IMR-90 (cell line): ENCODE results near the gene NEGR1. TPM values are rescaled to one million over a fixed set of nuclear protein-coding genes. Genes with fewer than 3 reads are reported as not detected.

Experiments
- ATAC-seq: fragments of 200-7000 bp; cut with Tn5 transposase; 2 replicates; pipeline ENCODE4 v1.9.1; 2020; ENCODE audit warnings: low read depth, mild to moderate bottlenecking, moderate library complexity
- BruUV-seq: library from RNA; stranded (reverse); fragments of 400-500 nt; replicated peaks from 2 replicates; lab custom pipeline; 2021; lab: Mats Ljungman, UMichigan
- CTCF ChIA-PET: fragments of 300-600 bp; formaldehyde crosslinking; extraction: SDS; loops from one replicate; lab custom pipeline; 2021; ENCODE audit warnings: antibody characterized with exemption; lab: Yijun Ruan, JAX
- POLR2A ChIA-PET: fragments of 300-600 bp; sonication (Branson Sonifier 250); formaldehyde crosslinking; loops from one replicate; lab custom pipeline; 2022; ENCODE audit warnings: antibody characterized with exemption; ENCODE audit not compliant: unreplicated experiment; lab: Charles Lee
- DNase-seq: peaks from one replicate; pipeline ENCODE4 v3.0.0; 2013
- H2AFZ ChIP-seq: replicated peaks from 2 replicates; pipeline ENCODE3; 2013; ENCODE audit warnings: low read length, mild to moderate bottlenecking; ENCODE audit not compliant: poor library complexity
- H2AK5ac ChIP-seq: 2 replicates; pipeline ENCODE4 v1.6.1; 2013; ENCODE audit warnings: low read depth, low read length, inconsistent platforms
- H2AK9ac ChIP-seq: replicated peaks from 2 replicates; pipeline ENCODE3; 2013; ENCODE audit warnings: mild to moderate bottlenecking, low read depth, low read length, moderate library complexity; ENCODE audit not compliant: poor library complexity
- H2BK120ac ChIP-seq: 2 replicates; pipeline ENCODE4 v1.6.1; 2013; ENCODE audit warnings: low read depth, low read length, inconsistent platforms
- H2BK15ac ChIP-seq: 3 replicates; pipeline ENCODE4 v1.6.1; 2013; ENCODE audit warnings: low read depth, low read length, inconsistent platforms
- H2BK20ac ChIP-seq: 2 replicates; pipeline ENCODE4 v1.6.1; 2013; ENCODE audit warnings: low read depth, mild to moderate bottlenecking, inconsistent platforms, low read length, moderate library complexity
- H2BK5ac ChIP-seq: 2 replicates; pipeline ENCODE4 v1.6.1; 2013; ENCODE audit warnings: mild to moderate bottlenecking, low read depth, low read length, inconsistent platforms; ENCODE audit not compliant: poor library complexity, severe bottlenecking
- H3K14ac ChIP-seq: replicated peaks from 2 replicates; pipeline ENCODE4 v1.6.1; 2013; ENCODE audit warnings: low read depth, low read length, inconsistent platforms
- H3K18ac ChIP-seq: 2 replicates; pipeline ENCODE4 v1.6.1; 2013; ENCODE audit warnings: low read depth, low read length, control low read depth
- H3K23ac ChIP-seq: 2 replicates; pipeline ENCODE4 v1.6.1; 2013; ENCODE audit warnings: low read depth, low read length, inconsistent platforms
- H3K27ac ChIP-seq: 2 replicates; pipeline ENCODE4 v1.5.1; 2013; ENCODE audit warnings: mild to moderate bottlenecking, control low read depth, low read length; ENCODE audit not compliant: insufficient read depth
- H3K27me3 ChIP-seq: 2 replicates; pipeline ENCODE4 v1.6.1; 2013; ENCODE audit warnings: low read length; ENCODE audit not compliant: control insufficient read depth, insufficient read depth
- H3K36me3 ChIP-seq: 2 replicates; pipeline ENCODE4 v1.6.1; 2013; ENCODE audit warnings: low read length, mixed read lengths; ENCODE audit not compliant: control insufficient read depth, insufficient read depth
- H3K4ac ChIP-seq: 2 replicates; pipeline ENCODE4 v1.6.1; 2013; ENCODE audit warnings: low read depth, low read length, inconsistent platforms
- H3K4me1 ChIP-seq: 2 replicates; pipeline ENCODE4 v1.6.1; 2013; ENCODE audit warnings: low read length, mixed read lengths; ENCODE audit not compliant: control insufficient read depth, insufficient read depth
- H3K4me2 ChIP-seq: 2 replicates; pipeline ENCODE4 v1.6.1; 2013; ENCODE audit warnings: low read depth, mild to moderate bottlenecking, control low read depth, low read length, moderate library complexity
- H3K4me3 ChIP-seq: 2 replicates; pipeline ENCODE4 v1.5.1; 2013; ENCODE audit warnings: low read depth, mild to moderate bottlenecking, control low read depth, low read length, moderate library complexity; ENCODE audit not compliant: insufficient read depth
- H3K56ac ChIP-seq: 2 replicates; pipeline ENCODE4 v1.6.1; 2013; ENCODE audit warnings: low read length, inconsistent platforms; ENCODE audit not compliant: insufficient read depth; ENCODE audit errors: extremely low read depth
- H3K79me1 ChIP-seq, 2 experiments: 2 replicates each; pipeline ENCODE4 v1.6.1; 2013; ENCODE audit warnings: low read length in 2 of 2, inconsistent platforms in 1 of 2, low read depth in 1 of 2
- H3K9ac ChIP-seq: 2 replicates; pipeline ENCODE4 v1.6.1; 2013; ENCODE audit warnings: low read depth, low read length, control low read depth
- H3K9me1 ChIP-seq: 2 replicates; pipeline ENCODE4 v1.6.1; 2013; ENCODE audit warnings: low read length, inconsistent platforms; ENCODE audit not compliant: insufficient read depth
- H3K9me3 ChIP-seq: 2 replicates; pipeline ENCODE4 v1.6.1; 2013; ENCODE audit warnings: low read length; ENCODE audit not compliant: control insufficient read depth, insufficient read depth
- H4K20me1 ChIP-seq: 2 replicates; pipeline ENCODE4 v1.6.1; 2013; ENCODE audit warnings: low read length, inconsistent platforms; ENCODE audit not compliant: insufficient read depth
- H4K5ac ChIP-seq: 2 replicates; pipeline ENCODE4 v1.6.1; 2013; ENCODE audit warnings: mild to moderate bottlenecking, low read depth, low read length, control low read depth
- H4K8ac ChIP-seq, 2 experiments: 2 replicates each; pipeline ENCODE4 v1.6.1; 2013; ENCODE audit warnings: low read depth in 2 of 2, low read length in 2 of 2, control low read depth in 1 of 2, inconsistent platforms in 1 of 2
- H4K91ac ChIP-seq: 2 replicates; pipeline ENCODE4 v1.6.1; 2013; ENCODE audit warnings: low read depth, low read length, inconsistent platforms; ENCODE audit not compliant: insufficient read depth
- BHLHE40 ChIP-seq: fragments of 150-350 bp; IDR thresholded peaks from 2 replicates; pipeline ENCODE4 v1.6.1; 2016; ENCODE audit warnings: mild to moderate bottlenecking, low read depth, low read length
- CEBPB ChIP-seq: IDR thresholded peaks from 2 replicates; pipeline ENCODE4 v1.6.1; 2012; ENCODE audit warnings: low read depth, low read length, improper control_type of control experiment
- CHD1 ChIP-seq: IDR thresholded peaks from 2 replicates; pipeline ENCODE4 v1.6.1; 2012; ENCODE audit warnings: low read depth, low read length, improper control_type of control experiment
- FOS ChIP-seq: fragments of 150-350 bp; IDR thresholded peaks from 2 replicates; pipeline ENCODE4 v1.6.1; 2016; ENCODE audit warnings: low read depth, low read length
- MAFK ChIP-seq: IDR thresholded peaks from 2 replicates; pipeline ENCODE4 v1.6.1; 2012; ENCODE audit warnings: low read depth, low read length, improper control_type of control experiment
- MAZ ChIP-seq: IDR thresholded peaks from 2 replicates; pipeline ENCODE4 v1.6.1; 2012; ENCODE audit warnings: low read depth, mild to moderate bottlenecking, low read length, improper control_type of control experiment, moderate library complexity, borderline replicate concordance
- MXI1 ChIP-seq: IDR thresholded peaks from 2 replicates; pipeline ENCODE4 v1.6.1; 2012; ENCODE audit warnings: low read depth, mild to moderate bottlenecking, low read length, moderate library complexity, borderline replicate concordance
- NFE2L2 ChIP-seq: fragments of 150-350 bp; IDR thresholded peaks from 2 replicates; pipeline ENCODE4 v1.6.1; 2016; ENCODE audit warnings: low read depth, mild to moderate bottlenecking, low read length
- POLR2A ChIP-seq: IDR thresholded peaks from 2 replicates; pipeline ENCODE4 v1.6.1; 2012; ENCODE audit warnings: mild to moderate bottlenecking, low read depth, low read length
- RAD21 ChIP-seq: IDR thresholded peaks from 2 replicates; pipeline ENCODE4 v1.6.1; 2012; ENCODE audit warnings: low read length, improper control_type of control experiment
- RCOR1 ChIP-seq: IDR thresholded peaks from 2 replicates; pipeline ENCODE4 v1.6.1; 2012; ENCODE audit warnings: mild to moderate bottlenecking, low read length, improper control_type of control experiment; ENCODE audit not compliant: insufficient replicate concordance
- RFX5 ChIP-seq: IDR thresholded peaks from 2 replicates; pipeline ENCODE4 v1.8.0; 2012; ENCODE audit warnings: low read depth, mild to moderate bottlenecking, low read length, moderate library complexity
- SMC3 ChIP-seq: fragments of 150-350 bp; IDR thresholded peaks from 2 replicates; pipeline ENCODE4 v1.6.1; 2016; ENCODE audit warnings: low read depth, mild to moderate bottlenecking, antibody characterized with exemption, low read length, moderate library complexity
- WGBS, 2 experiments: methylation state at CpG; one replicate each; pipeline versions ENCODE4 v1.1.5 to v1.1.7; 2013; ENCODE audit warnings: missing lambda C conversion rate in 2 of 2; ENCODE audit not compliant: insufficient read length in 1 of 2; ENCODE audit errors: extremely low coverage in 2 of 2; 5-methylcytosine and 5-hydroxymethylcytosine counted together
- dilution Hi-C: fragments of 300-500 bp; cut with HindIII; formaldehyde crosslinking; loops from one replicate; pipeline ENCODE4 v1.14.3; 2018; ENCODE audit warnings: low sequenced_read_pairs; ENCODE audit not compliant: unreplicated experiment
- in situ Hi-C: fragments of 300-500 bp; cut with MboI; formaldehyde crosslinking; loops from 3 replicates; pipeline ENCODE4 v1.14.3; 2019; ENCODE audit warnings: low sequenced_read_pairs, inconsistent platforms, mixed read lengths
- intact Hi-C: fragments of 100-400 bp; cut with micrococcal nuclease; formaldehyde crosslinking; loops from 2 replicates; pipeline ENCODE4 v1.10.0; 2022
- polyA plus RNA-seq, 3 experiments: library from polyadenylated mRNA; depleted of rRNA; stranded (reverse); fragments of >200 nt; gene quantifications; 2 replicates each; pipeline ENCODE4 v1.2.3, GENCODE V29; 2012; ENCODE audit warnings: low replicate concordance in 1 of 3
- total RNA-seq: library from RNA; depleted of rRNA; stranded (reverse); fragments of >200 nt; gene quantifications from 2 replicates; pipeline ENCODE4 v1.2.3, GENCODE V29; 2012
- TF ChIP-seq, protein P1 (sequence below): fragments of 150-350 bp; IDR thresholded peaks from 2 replicates; pipeline ENCODE4 v1.6.1; 2016; ENCODE audit warnings: low read depth, mild to moderate bottlenecking, low read length, moderate library complexity, borderline replicate concordance
- TF ChIP-seq, protein P2 (sequence below): fragments of 150-350 bp; IDR thresholded peaks from 2 replicates; pipeline ENCODE4 v1.6.1; 2017; ENCODE audit warnings: mild to moderate bottlenecking, antibody characterized with exemption, low read length, low read depth

NEGR1 gene
- total and polyA plus RNA-seq, 2 of the 4 experiments (the other 2 are of a cell fraction), result 5.1 to 9.1 TPM

DNA sequence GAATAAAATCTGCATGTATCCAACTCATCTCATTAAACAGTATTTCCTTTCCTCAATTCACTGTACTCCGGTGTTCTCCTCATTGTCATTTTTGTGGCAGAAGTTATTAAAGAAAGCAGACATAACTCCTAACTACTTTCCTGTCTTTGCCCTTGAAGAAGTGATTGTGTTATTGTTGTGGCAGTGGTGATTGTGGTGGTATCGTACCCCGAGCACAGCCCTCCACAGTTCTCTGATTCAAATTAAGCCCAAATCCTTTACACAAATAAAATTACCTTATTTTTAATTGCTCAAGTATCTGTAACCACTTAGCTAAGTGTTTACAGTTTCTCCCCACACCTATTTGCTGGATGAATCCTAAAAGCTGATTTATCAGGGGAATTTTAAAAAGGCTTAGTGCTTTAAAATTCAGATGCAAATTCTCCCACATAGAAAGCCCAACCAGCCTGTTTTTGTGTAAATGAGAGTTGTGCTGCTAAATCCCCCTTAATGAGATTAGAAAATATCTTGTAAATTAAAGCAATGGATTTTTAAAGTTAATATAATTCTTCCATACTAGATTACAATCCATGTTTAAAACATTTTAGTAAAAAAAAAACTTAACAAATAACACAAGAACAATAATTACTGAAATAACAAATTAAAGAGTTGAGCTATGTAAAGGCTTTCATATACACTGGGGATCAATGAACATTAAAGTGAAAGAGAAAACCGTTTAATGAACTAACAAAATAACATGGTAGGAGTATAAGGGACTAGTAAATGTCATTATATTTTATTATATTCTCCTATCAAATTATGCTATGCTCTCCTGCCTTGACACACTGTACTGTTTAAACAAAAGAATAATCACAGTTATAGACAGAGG lies 259.0 kb downstream of the NEGR1 start:
- no TSS peak for BruUV-seq
- dilution Hi-C loops (no loop called here), in situ Hi-C loops (no loop called here), intact Hi-C loops (no loop called here)
- no peaks in the 10 kb centered on the region for H3K79me1 ChIP-seq
- H3K4ac ChIP-seq, result no peak overlapping the region
- no peak overlapping the region for H2BK120ac ChIP-seq
- no peak overlapping the region for H3K4me3 ChIP-seq
- H3K27ac ChIP-seq, result no peak overlapping the region
- H2AK9ac ChIP-seq, result no peak overlapping the region
- H3K36me3 ChIP-seq, result no peaks in the 10 kb centered on the region
- H2BK20ac ChIP-seq, result no peak overlapping the region
- H4K20me1 ChIP-seq, result no peaks in the 10 kb centered on the region
- POLR2A ChIA-PET, result interaction anchor here (0.6 kb wide), 1 partner anchor 338 kb away, joined by 4 read pairs; no protein-coding TSS in a partner anchor
- ATAC-seq (no peak), DNase-seq (no peak)
- H3K23ac ChIP-seq, result no peak overlapping the region
- no peak overlapping the region for H3K14ac ChIP-seq
- H4K8ac ChIP-seq, result no peak overlapping the region
- H2AK5ac ChIP-seq, result no peak overlapping the region
- no peaks in the 10 kb centered on the region for H3K9me1 ChIP-seq
- CTCF ChIA-PET, result interaction anchor here (0.7 to 1.4 kb wide), 2 partner anchors 14 to 15 kb away, joined by 3 to 7 read pairs; no protein-coding TSS in a partner anchor
- no peak overlapping the region for H4K5ac ChIP-seq
- H4K91ac ChIP-seq, result no peak overlapping the region
- H3K4me1 ChIP-seq, result no peaks in the 10 kb centered on the region
- WGBS, 2 experiments, result no CpG with 5 or more reads among the region's 4 CpGs
- no peaks in the 10 kb centered on the region for H3K9me3 ChIP-seq
- H3K27me3 ChIP-seq, result no peaks in the 10 kb centered on the region
- no peak overlapping the region for H3K18ac ChIP-seq
- H2BK15ac ChIP-seq, result no peak overlapping the region
- no peak overlapping the region for H3K56ac ChIP-seq
- H3K4me2 ChIP-seq, result no peak overlapping the region
- no peak overlapping the region for H3K9ac ChIP-seq
- H2BK5ac ChIP-seq, result no peak overlapping the region
- no peak overlapping the region for H2AFZ ChIP-seq
- TF ChIP-seq MAZ (no peak), NFE2L2 (no peak), RFX5 (no peak), RCOR1 (no peak), CHD1 (no peak), RAD21 (no peak), SMC3 (no peak), FOS (no peak), MXI1 (no peak), POLR2A (no peak), BHLHE40 (no peak), CEBPB (no peak), MAFK (no peak)
- TF ChIP-seq, protein P1, sequence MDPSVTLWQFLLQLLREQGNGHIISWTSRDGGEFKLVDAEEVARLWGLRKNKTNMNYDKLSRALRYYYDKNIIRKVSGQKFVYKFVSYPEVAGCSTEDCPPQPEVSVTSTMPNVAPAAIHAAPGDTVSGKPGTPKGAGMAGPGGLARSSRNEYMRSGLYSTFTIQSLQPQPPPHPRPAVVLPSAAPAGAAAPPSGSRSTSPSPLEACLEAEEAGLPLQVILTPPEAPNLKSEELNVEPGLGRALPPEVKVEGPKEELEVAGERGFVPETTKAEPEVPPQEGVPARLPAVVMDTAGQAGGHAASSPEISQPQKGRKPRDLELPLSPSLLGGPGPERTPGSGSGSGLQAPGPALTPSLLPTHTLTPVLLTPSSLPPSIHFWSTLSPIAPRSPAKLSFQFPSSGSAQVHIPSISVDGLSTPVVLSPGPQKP, result no peak
- TF ChIP-seq, protein P2, sequence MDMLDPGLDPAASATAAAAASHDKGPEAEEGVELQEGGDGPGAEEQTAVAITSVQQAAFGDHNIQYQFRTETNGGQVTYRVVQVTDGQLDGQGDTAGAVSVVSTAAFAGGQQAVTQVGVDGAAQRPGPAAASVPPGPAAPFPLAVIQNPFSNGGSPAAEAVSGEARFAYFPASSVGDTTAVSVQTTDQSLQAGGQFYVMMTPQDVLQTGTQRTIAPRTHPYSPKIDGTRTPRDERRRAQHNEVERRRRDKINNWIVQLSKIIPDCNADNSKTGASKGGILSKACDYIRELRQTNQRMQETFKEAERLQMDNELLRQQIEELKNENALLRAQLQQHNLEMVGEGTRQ, result no peak
